K562 (cell line): Measurements from ENCODE around the gene DHRS12. TPM values are rescaled to one million over a fixed set of nuclear protein-coding genes. Genes with fewer than 3 reads are reported as not detected.

ENCODE experiments used
- ATAC-seq: fragments of 200-7000 bp; cut with Tn5 transposase; 3 replicates; pipeline ENCODE4 v1.9.1; 2020; ENCODE audit warnings: moderate library complexity
- BruUV-seq: library from RNA; stranded (reverse); fragments of 400-500 nt; replicated peaks from 2 replicates; lab custom pipeline; 2021; lab: Mats Ljungman, UMichigan
- CTCF ChIA-PET: fragments of 300-600 bp; formaldehyde crosslinking; extraction: SDS; loops from one replicate; lab custom pipeline; 2021; ENCODE audit warnings: low intra/inter-chr PET ratio; lab: Yijun Ruan, JAX
- POLR2A ChIA-PET: fragments of 300-600, 350-650 bp; sonication (Branson Sonifier 250); formaldehyde crosslinking; extraction: SDS; loops from one replicate; lab custom pipeline; 2021; ENCODE audit warnings: antibody characterized with exemption, inconsistent platforms; lab: Yijun Ruan, JAX
- DNase-seq, 4 experiments: peaks; one replicate each; pipeline versions ENCODE4 v3.0.0 to v3.0.0-alpha.2; 2011 to 2018; ENCODE audit warnings: low spot score in 3 of 4, mixed read lengths in 3 of 4; ENCODE audit errors: extremely low read depth in 1 of 4
- FAIRE-seq: peaks from 2 replicates; lab custom pipeline; 2011; peaks lifted over from hg19 to GRCh38; lab: Jason Lieb, UNC
- H2AFZ ChIP-seq: 2 replicates; pipeline ENCODE4 v1.6.0; 2011; ENCODE audit warnings: low read depth, low read length, control low read depth, inconsistent platforms
- H3K27ac ChIP-seq: fragments of 200-600 bp; 3 replicates; pipeline ENCODE4 v1.8.0; 2011; ENCODE audit warnings: low read depth, mild to moderate bottlenecking, control low read depth, inconsistent platforms, low read length, moderate library complexity, mixed read lengths; ENCODE audit errors: extremely low read depth
- H3K27me3 ChIP-seq, 2 experiments: fragments of 300-600 bp in 1 of 2; 2 replicates in 1 of 2; 3 replicates in 1 of 2; pipeline versions ENCODE4 v1.6.0 to v1.8.0; 2011; ENCODE audit warnings: inconsistent platforms in 2 of 2, low read length in 2 of 2, mild to moderate bottlenecking in 1 of 2, mixed read lengths in 1 of 2, moderate library complexity in 1 of 2; ENCODE audit not compliant: control insufficient read depth in 2 of 2, insufficient read depth in 2 of 2
- H3K36me3 ChIP-seq: fragments of 300-600 bp; 3 replicates; pipeline ENCODE4 v1.8.0; 2011; ENCODE audit warnings: mild to moderate bottlenecking, low read length, inconsistent platforms; ENCODE audit not compliant: control insufficient read depth, insufficient read depth
- H3K4me1 ChIP-seq, 2 experiments: fragments of 200-600 bp in 1 of 2; replicated peaks in 1 of 2; 2 replicates in 1 of 2; 3 replicates in 1 of 2; pipeline versions ENCODE4 v1.5.1 to v1.8.0; 2011; ENCODE audit warnings: inconsistent platforms in 2 of 2, low read length in 2 of 2, mild to moderate bottlenecking in 1 of 2, mixed read lengths in 1 of 2, moderate library complexity in 1 of 2; ENCODE audit not compliant: control insufficient read depth in 2 of 2, insufficient read depth in 2 of 2
- H3K4me2 ChIP-seq: 2 replicates; pipeline ENCODE4 v1.6.1; 2011; ENCODE audit warnings: low read length, control low read depth, inconsistent platforms, mixed read lengths; ENCODE audit not compliant: insufficient read depth
- H3K4me3 ChIP-seq: fragments of 200-600 bp; sonication (generic), shearing (Covaris generic); 2 replicates; pipeline ENCODE4 v1.5.1; 2016; ENCODE audit warnings: control low read depth, inconsistent platforms
- H3K79me2 ChIP-seq: fragments of 200-600 bp; 3 replicates; pipeline ENCODE4 v1.8.0; 2011; ENCODE audit warnings: low read length, inconsistent platforms; ENCODE audit not compliant: control insufficient read depth, insufficient read depth
- H3K9ac ChIP-seq, 2 experiments: 2 replicates each; pipeline versions ENCODE4 v1.6.0 to v1.6.1; 2011; ENCODE audit warnings: low read depth in 2 of 2, low read length in 2 of 2, control low read depth in 1 of 2, inconsistent platforms in 1 of 2, mild to moderate bottlenecking in 1 of 2, mixed read lengths in 1 of 2; ENCODE audit not compliant: insufficient read depth in 1 of 2
- H3K9me1 ChIP-seq: one replicate; pipeline ENCODE4 v1.6.0; 2011; ENCODE audit warnings: inconsistent platforms, mild to moderate bottlenecking, low read length, moderate library complexity; ENCODE audit not compliant: control insufficient read depth, insufficient read depth
- H3K9me3 ChIP-seq: replicated peaks from 2 replicates; pipeline ENCODE4 v1.5.1; 2011; ENCODE audit warnings: low read depth, low read length, inconsistent platforms; ENCODE audit not compliant: control insufficient read depth, insufficient read depth
- H4K20me1 ChIP-seq: replicated peaks from 2 replicates; pipeline ENCODE4 v1.6.1; 2011; ENCODE audit warnings: low read length, inconsistent platforms, mixed read lengths; ENCODE audit not compliant: control insufficient read depth, insufficient read depth
- ATF6 ChIP-seq: sonication (generic); formaldehyde crosslinking; IDR thresholded peaks from 2 replicates; pipeline ENCODE4 v1.4.0; 2020; ENCODE audit warnings: mild to moderate bottlenecking, missing genetic modification reagents
- COPS2 ChIP-seq: fragments of 450-650 bp; conservative IDR thresholded peaks from 2 replicates; pipeline ENCODE4 v1.6.1; 2016; ENCODE audit warnings: mild to moderate bottlenecking, moderate library complexity
- E2F5 ChIP-seq: sonication (generic); formaldehyde crosslinking; IDR thresholded peaks from 2 replicates; pipeline ENCODE4 v1.8.0; 2022; ENCODE audit warnings: mild to moderate bottlenecking, missing genetic modification reagents
- E2F8 ChIP-seq: fragments of 450-650 bp; IDR thresholded peaks from 2 replicates; pipeline ENCODE4 v1.7.1; 2018; ENCODE audit warnings: mild to moderate bottlenecking, low read depth; ENCODE audit not compliant: partially characterized antibody
- HMG20B ChIP-seq: fragments of 250-450 bp; sonication (Bioruptor Pico); IDR thresholded peaks from 2 replicates; pipeline ENCODE4 v1.5.0; 2021; ENCODE audit warnings: mild to moderate bottlenecking
- MAFK ChIP-seq: IDR thresholded peaks from 2 replicates; pipeline ENCODE4 v1.6.1; 2011; ENCODE audit warnings: low read length, improper control_type of control experiment
- POLR2AphosphoS2 ChIP-seq: IDR thresholded peaks from 2 replicates; pipeline ENCODE4 v1.6.1; 2012; ENCODE audit warnings: low read length, improper control_type of control experiment
- TFAP4 ChIP-seq: sonication (generic); formaldehyde crosslinking; IDR thresholded peaks from 2 replicates; pipeline ENCODE4 v1.8.0; 2022; ENCODE audit warnings: missing genetic modification reagents, mild to moderate bottlenecking, moderate library complexity, borderline replicate concordance
- WGBS: fragments of 100-300 bp; shearing (Covaris generic); methylation state at CpG from one replicate; pipeline ENCODE4 v1.1.6; 2016; ENCODE audit warnings: low coverage, mixed read lengths; ENCODE audit not compliant: insufficient coverage; ENCODE audit errors: missing lambda C conversion rate; 5-methylcytosine and 5-hydroxymethylcytosine counted together
- in situ Hi-C: fragments of 300-500 bp; cut with MboI; formaldehyde crosslinking; loops from 4 replicates; pipeline ENCODE4 v1.15.0; 2018; ENCODE audit warnings: inconsistent platforms, mixed read lengths
- intact Hi-C: fragments of 100-400 bp; cut with micrococcal nuclease; formaldehyde crosslinking; loops from 2 replicates; pipeline ENCODE4 v1.14.2; 2022
- polyA plus RNA-seq, 8 experiments: library from polyadenylated mRNA; depleted of rRNA in 4 of 8; stranded (reverse) in 5 of 8; unstranded in 3 of 8; fragments of >200 nt; fragmentation: Nextera tagmentation in 2 of 8; fragmentation: Illumina TruSeq in 1 of 8; extraction: Ambion mirVana in 2 of 8; extraction: Trizol in 1 of 8; gene quantifications; 2 replicates each; pipeline versions ENCODE4 v1.2.1 to v1.2.3, GENCODE V29; 2011 to 2014; ENCODE audit warnings: inconsistent platforms in 1 of 8, missing spikeins in 1 of 8
- total RNA-seq, 7 experiments: library from RNA; depleted of rRNA in 6 of 7; stranded (reverse); fragments of >200 nt in 6 of 7; fragmentation: Illumina TruSeq in 2 of 7; extraction: Trizol in 2 of 7; gene quantifications; 2 replicates each; pipeline versions ENCODE4 v1.2.1 to v1.2.3, GENCODE V29; 2011 to 2021; ENCODE audit warnings: low replicate concordance in 1 of 7

Gene DHRS12
- total and polyA plus RNA-seq, 9 of the 15 experiments (the other 6 are each of a cell fraction or from before 2014, with no cell fraction given), result 0.62 to 2.7 (median 0.98) TPM

- ATAC-seq (no peak), FAIRE-seq (no peak), DNase-seq (no peak)
- TF ChIP-seq COPS2 (no peak), HMG20B (CRISPR knock-in tag) (no peak)
- H4K20me1 ChIP-seq, result no peaks in the 10 kb centered on the region
- no TSS peak for BruUV-seq
- no peak overlapping the region for H3K4me2 ChIP-seq
- no peak overlapping the region for H3K9ac ChIP-seq
- WGBS, result 36% methylated on average over 8 of the region's 8 CpGs
- no peaks in the 10 kb centered on the region for H3K79me2 ChIP-seq
- no peaks in the 10 kb centered on the region for H3K9me3 ChIP-seq
- no peaks in the 10 kb centered on the region for H3K36me3 ChIP-seq
- H3K27me3 ChIP-seq, result peaks cover 0 to 5% of the 10 kb centered on the region in 2 experiments; a peak in 1 of 5 replicates
- no peak overlapping the region for H3K4me3 ChIP-seq
- no peak overlapping the region for H2AFZ ChIP-seq
- H3K27ac ChIP-seq, result no peak overlapping the region
- intact Hi-C loops (no loop called here), in situ Hi-C loops (no loop called here)
- H3K9me1 ChIP-seq, result no peaks in the 10 kb centered on the region
- ChIA-PET CTCF (no interaction called here), POLR2A (no interaction called here)
- peaks cover 0 to 8% of the 10 kb centered on the region in 2 experiments; a peak in 2 of 5 replicates for H3K4me1 ChIP-seq
Measured at GRCh38 chr13:51838240-51838846, 34.4 kb upstream of the DHRS12 start.

GRCh38 chr13:51837016-51837415 lies 33.1 kb upstream of the DHRS12 start:
- H3K79me2 ChIP-seq, result no peaks in the 10 kb centered on the region
- ChIA-PET POLR2A (interaction anchor here (0.5 kb wide), 1 partner anchor 779 kb away, joined by 3 read pairs; no protein-coding TSS in a partner anchor), CTCF (no interaction called here)
- peaks cover 0 to 5% of the 10 kb centered on the region in 2 experiments; a peak in 2 of 5 replicates for H3K27me3 ChIP-seq
- FAIRE-seq, result no peak
- H3K9ac ChIP-seq, result no peak overlapping the region
- in situ Hi-C loops (no loop called here), intact Hi-C loops (no loop called here)
- WGBS, result 37% methylated on average over 3 of the region's 3 CpGs
- H3K9me1 ChIP-seq, result no peaks in the 10 kb centered on the region
- no peak overlapping the region for H3K4me2 ChIP-seq
- no peak for DNase-seq
- H3K4me1 ChIP-seq, result peaks cover 0 to 8% of the 10 kb centered on the region in 2 experiments; a peak in 2 of 5 replicates
- no TSS peak for BruUV-seq
- ATAC-seq, result no peak
- no peak overlapping the region for H2AFZ ChIP-seq
- no peaks in the 10 kb centered on the region for H4K20me1 ChIP-seq
- no peaks in the 10 kb centered on the region for H3K36me3 ChIP-seq
- H3K9me3 ChIP-seq, result no peaks in the 10 kb centered on the region
- H3K27ac ChIP-seq, result no peak overlapping the region
- no peak overlapping the region for H3K4me3 ChIP-seq
- TF ChIP-seq E2F8 (no peak), POLR2AphosphoS2 (no peak), ATF6 (no peak), TFAP4 (CRISPR knock-in tag) (no peak), E2F5 (CRISPR knock-in tag) (no peak), MAFK (no peak)
